Fibroblast of lung (primary cell): ENCODE results near the gene MYOCD.

ENCODE experiments used
- CTCF ChIP-seq, 2 donors: IDR thresholded peaks in 1 of 2; conservative IDR thresholded peaks in 1 of 2; 1 replicate in 1 of 2; 2 replicates in 1 of 2; pipeline ENCODE4 v1.5.1; 2011 to 2012; ENCODE audit warnings: low read length in 2 of 2, control low read depth in 1 of 2, inconsistent platforms in 1 of 2, low read depth in 1 of 2, mild to moderate bottlenecking in 1 of 2
- EZH2 ChIP-seq: IDR thresholded peaks from 2 replicates; pipeline ENCODE4 v1.5.1; 2012; ENCODE audit warnings: low read length, control low read depth, mild to moderate bottlenecking; ENCODE audit errors: missing control alignments

- no peak for TF ChIP-seq CTCF (conservative IDR thresholded peaks at IDR 0.05 in 1 of 2, IDR thresholded peaks at IDR 0.05 in 1 of 2; ENCODE audit: low read depth in 1 of 2, low read length in 2 of 2)
- TF ChIP-seq EZH2 = no peak
These were observed 124.0 kb downstream of the MYOCD start, which contains the start of gene ARHGAP44 for GRCh38 chr17:12789481-12790248.
